GM23338 (cell line): ENCODE results near the gene THSD4. TPM values are rescaled to one million over a fixed set of nuclear protein-coding genes. Genes with fewer than 3 reads are reported as not detected.

Experiments
- ATAC-seq: fragments of 200-7000 bp; cut with Tn5 transposase; 3 replicates; pipeline ENCODE4 v1.9.1; 2020
- DNase-seq: peaks from one replicate; pipeline ENCODE4 v3.0.0-alpha.2; 2015; ENCODE audit warnings: low spot score
- H2AFZ ChIP-seq: fragments of 200-600 bp; sonication (generic); 2 replicates; pipeline ENCODE4 v1.8.0; 2016; ENCODE audit warnings: antibody characterized with exemption, mild to moderate bottlenecking, moderate library complexity
- H3F3A ChIP-seq: fragments of 200-600 bp; sonication (generic); replicated peaks from 2 replicates; pipeline ENCODE4 v1.8.0; 2017; ENCODE audit warnings: antibody characterized with exemption, mixed run types, low read depth
- H3K27ac ChIP-seq: fragments of 200-600 bp; sonication (generic); 2 replicates; pipeline ENCODE4 v1.6.1; 2016; ENCODE audit warnings: low read depth
- H3K27me3 ChIP-seq: fragments of 200-600 bp; sonication (generic); 2 replicates; pipeline ENCODE4 v1.8.0; 2016; ENCODE audit warnings: mild to moderate bottlenecking, mixed run types, moderate library complexity; ENCODE audit not compliant: insufficient read depth
- H3K36me3 ChIP-seq: fragments of 200-600 bp; sonication (generic); 2 replicates; pipeline ENCODE4 v1.8.0; 2016; ENCODE audit warnings: mild to moderate bottlenecking; ENCODE audit not compliant: insufficient read depth
- H3K4me1 ChIP-seq: fragments of 200-600 bp; sonication (generic); 2 replicates; pipeline ENCODE4 v1.8.0; 2016; ENCODE audit warnings: mild to moderate bottlenecking, moderate library complexity; ENCODE audit not compliant: insufficient read depth
- H3K4me2 ChIP-seq: fragments of 200-600 bp; sonication (generic); 2 replicates; pipeline ENCODE4 v1.7.1; 2017; ENCODE audit warnings: mixed run types
- H3K4me3 ChIP-seq: fragments of 200-600 bp; sonication (generic); 2 replicates; pipeline ENCODE4 v1.6.1; 2016; ENCODE audit warnings: mixed run types
- H3K79me2 ChIP-seq: fragments of 200-600 bp; sonication (generic); replicated peaks from 2 replicates; pipeline ENCODE4 v1.8.0; 2017; ENCODE audit warnings: mild to moderate bottlenecking; ENCODE audit not compliant: insufficient read depth
- H3K9me2 ChIP-seq: fragments of 200-600 bp; sonication (generic); 2 replicates; pipeline ENCODE4 v1.8.0; 2017; ENCODE audit not compliant: insufficient read depth
- H4K20me1 ChIP-seq: fragments of 200-600 bp; sonication (generic); replicated peaks from 2 replicates; pipeline ENCODE4 v1.8.0; 2017; ENCODE audit warnings: mild to moderate bottlenecking; ENCODE audit not compliant: insufficient read depth
- H3K27ac Mint-ChIP-seq: 2 replicates; pipeline ENCODE4 v1.8.0; 2020; ENCODE audit warnings: inconsistent platforms, mild to moderate bottlenecking, moderate library complexity, mixed read lengths
- H3K27me3 Mint-ChIP-seq: 3 replicates; pipeline ENCODE4 v1.8.0; 2022; ENCODE audit warnings: low read depth, mild to moderate bottlenecking, moderate library complexity, mixed read lengths, inconsistent platforms; ENCODE audit not compliant: insufficient read depth, poor library complexity
- H3K36me3 Mint-ChIP-seq: 3 replicates; pipeline ENCODE4 v1.8.0; 2021; ENCODE audit warnings: low read depth, mild to moderate bottlenecking, inconsistent platforms, moderate library complexity, mixed read lengths
- H3K4me1 Mint-ChIP-seq: 3 replicates; pipeline ENCODE4 v1.8.0; 2020; ENCODE audit warnings: mild to moderate bottlenecking, inconsistent platforms, mixed read lengths
- H3K4me3 Mint-ChIP-seq: 3 replicates; pipeline ENCODE4 v1.8.0; 2021; ENCODE audit warnings: moderate library complexity, mild to moderate bottlenecking, inconsistent platforms, mixed read lengths
- H3K9me3 Mint-ChIP-seq: 3 replicates; pipeline ENCODE4 v1.8.0; 2020; ENCODE audit warnings: moderate library complexity, mild to moderate bottlenecking, inconsistent platforms, mixed read lengths
- CREB1 ChIP-seq: fragments of 250-450 bp; sonication (Bioruptor Pico); IDR thresholded peaks from 2 replicates; pipeline ENCODE4 v1.5.0; 2020; ENCODE audit warnings: low read depth, mild to moderate bottlenecking, moderate library complexity
- EZH2 ChIP-seq: fragments of 200-600 bp; sonication (generic); IDR thresholded peaks from one replicate; pipeline ENCODE4 v1.8.0; 2017; ENCODE audit warnings: antibody characterized with exemption, mild to moderate bottlenecking, low read depth; ENCODE audit not compliant: unreplicated experiment
- EZH2phosphoT487 ChIP-seq: fragments of 200-600 bp; sonication (generic); IDR thresholded peaks from one replicate; pipeline ENCODE4 v1.8.1; 2018; ENCODE audit warnings: antibody characterized with exemption; ENCODE audit not compliant: unreplicated experiment
- JUNB ChIP-seq: IDR thresholded peaks from one replicate; pipeline ENCODE4 v1.6.1; 2016; ENCODE audit warnings: antibody characterized with exemption; ENCODE audit not compliant: unreplicated experiment
- NANOG ChIP-seq: IDR thresholded peaks from 2 replicates; pipeline ENCODE4 v1.6.1; 2016; ENCODE audit warnings: antibody characterized with exemption, borderline replicate concordance
- POLR2AphosphoS5 ChIP-seq: IDR thresholded peaks from 2 replicates; pipeline ENCODE4 v1.6.1; 2016; ENCODE audit warnings: antibody characterized with exemption, low read depth
- STAT1 ChIP-seq: IDR thresholded peaks from one replicate; pipeline ENCODE4 v1.6.1; 2016; ENCODE audit warnings: antibody characterized with exemption; ENCODE audit not compliant: unreplicated experiment
- ZNF114 ChIP-seq: fragments of 250-450 bp; sonication (Bioruptor Pico); IDR thresholded peaks from 2 replicates; pipeline ENCODE4 v1.5.0; 2020; ENCODE audit warnings: mild to moderate bottlenecking, moderate library complexity
- ZNF331 ChIP-seq: fragments of 250-450 bp; sonication (Bioruptor Pico); IDR thresholded peaks from 2 replicates; pipeline ENCODE4 v1.5.0; 2020; ENCODE audit warnings: low read depth, mild to moderate bottlenecking, moderate library complexity
- polyA plus RNA-seq: library from polyadenylated mRNA; unstranded; fragments of >200 nt; fragmentation: Nextera tagmentation; extraction: Ambion mirVana; gene quantifications from 2 replicates; pipeline ENCODE4 v1.2.1, GENCODE V29; 2016
- total RNA-seq: library from RNA; depleted of rRNA; stranded (reverse); fragments of >200 nt; shearing (Covaris generic); gene quantifications from 2 replicates; pipeline ENCODE4 v1.2.3, GENCODE V29; 2014
- TF ChIP-seq, protein P1 (sequence below): IDR thresholded peaks from 2 replicates; pipeline ENCODE4 v1.6.1; 2016; ENCODE audit warnings: antibody characterized with exemption
- TF ChIP-seq, protein P2 (sequence below): fragments of 250-450 bp; sonication (Bioruptor Pico); IDR thresholded peaks from 2 replicates; pipeline ENCODE4 v1.5.0; 2020; ENCODE audit warnings: mild to moderate bottlenecking, moderate library complexity
- TF ChIP-seq, protein P3 (sequence below): IDR thresholded peaks from one replicate; pipeline ENCODE4 v1.6.1; 2018; ENCODE audit warnings: antibody characterized with exemption; ENCODE audit not compliant: unreplicated experiment
- TF ChIP-seq, protein P4 (sequence below), 2 experiments: fragments of 200-600 bp in 1 of 2; sonication (generic) in 1 of 2; conservative IDR thresholded peaks; 2 replicates each; pipeline versions ENCODE4 v1.5.1 to v1.6.1; 2016 to 2017; ENCODE audit warnings: antibody characterized with exemption in 2 of 2, low read depth in 2 of 2, mild to moderate bottlenecking in 2 of 2, moderate library complexity in 1 of 2

THSD4 gene
- total and polyA plus RNA-seq, 2 experiments from 2014 or later, result 2.0 to 7.4 TPM

DNA sequence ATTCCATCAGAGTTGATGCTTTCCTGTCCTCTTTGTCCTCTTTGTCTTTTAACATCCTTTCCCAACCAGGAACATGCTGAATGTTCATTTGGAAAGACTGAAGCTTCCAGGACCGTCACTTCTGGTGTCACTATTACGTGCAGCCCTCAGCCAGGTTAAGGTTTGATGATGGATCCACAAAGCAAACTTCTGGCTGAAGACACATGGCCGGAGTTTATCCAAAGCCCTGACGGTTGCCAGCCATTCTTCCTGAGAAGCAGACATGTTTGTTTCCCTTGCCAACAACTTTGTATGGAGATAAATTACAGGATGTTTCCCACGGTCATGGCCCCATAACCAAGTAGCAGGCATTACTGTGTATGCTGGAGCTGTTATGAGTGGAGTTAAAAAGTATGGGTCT, 236.9 kb downstream of the THSD4 start:
- Histone ChIP-seq H4K20me1 (no peaks in the 10 kb centered on the region), H3K27ac (no peak overlapping the region), H3K4me1 (peaks cover 6% of the 10 kb centered on the region; the same call in 1 of the 2 replicates), H3K79me2 (no peaks in the 10 kb centered on the region), H2AFZ (no peak overlapping the region), H3K9me2 (peaks cover 10% of the 10 kb centered on the region; the same call in 1 of the 2 replicates), H3K27me3 (no peaks in the 10 kb centered on the region), H3K36me3 (no peaks in the 10 kb centered on the region), H3F3A (no peaks in the 10 kb centered on the region), H3K4me2 (no peak overlapping the region), H3K4me3 (no peak overlapping the region)
- peaks cover 5% of the 10 kb centered on the region for H3K27me3 Mint-ChIP-seq
- ATAC-seq (no peak), DNase-seq (no peak)
- H3K4me3 Mint-ChIP-seq, result no peak overlapping the region
- no peaks in the 10 kb centered on the region; the same call in 2 of the 3 replicates for H3K9me3 Mint-ChIP-seq
- H3K4me1 Mint-ChIP-seq, result peaks cover 19% of the 10 kb centered on the region
- H3K36me3 Mint-ChIP-seq, result no peaks in the 10 kb centered on the region; the same call in 2 of the 3 replicates
- H3K27ac Mint-ChIP-seq, result no peak overlapping the region
- TF ChIP-seq STAT1 (no peak), JUNB (no peak), CREB1 (no peak), EZH2phosphoT487 (no peak), ZNF114 (CRISPR knock-in tag) (no peak), ZNF331 (CRISPR knock-in tag) (no peak), POLR2AphosphoS5 (no peak), NANOG (no peak), EZH2 (no peak)
- TF ChIP-seq, protein P1, sequence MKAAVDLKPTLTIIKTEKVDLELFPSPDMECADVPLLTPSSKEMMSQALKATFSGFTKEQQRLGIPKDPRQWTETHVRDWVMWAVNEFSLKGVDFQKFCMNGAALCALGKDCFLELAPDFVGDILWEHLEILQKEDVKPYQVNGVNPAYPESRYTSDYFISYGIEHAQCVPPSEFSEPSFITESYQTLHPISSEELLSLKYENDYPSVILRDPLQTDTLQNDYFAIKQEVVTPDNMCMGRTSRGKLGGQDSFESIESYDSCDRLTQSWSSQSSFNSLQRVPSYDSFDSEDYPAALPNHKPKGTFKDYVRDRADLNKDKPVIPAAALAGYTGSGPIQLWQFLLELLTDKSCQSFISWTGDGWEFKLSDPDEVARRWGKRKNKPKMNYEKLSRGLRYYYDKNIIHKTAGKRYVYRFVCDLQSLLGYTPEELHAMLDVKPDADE, result no peak
- TF ChIP-seq, protein P2, sequence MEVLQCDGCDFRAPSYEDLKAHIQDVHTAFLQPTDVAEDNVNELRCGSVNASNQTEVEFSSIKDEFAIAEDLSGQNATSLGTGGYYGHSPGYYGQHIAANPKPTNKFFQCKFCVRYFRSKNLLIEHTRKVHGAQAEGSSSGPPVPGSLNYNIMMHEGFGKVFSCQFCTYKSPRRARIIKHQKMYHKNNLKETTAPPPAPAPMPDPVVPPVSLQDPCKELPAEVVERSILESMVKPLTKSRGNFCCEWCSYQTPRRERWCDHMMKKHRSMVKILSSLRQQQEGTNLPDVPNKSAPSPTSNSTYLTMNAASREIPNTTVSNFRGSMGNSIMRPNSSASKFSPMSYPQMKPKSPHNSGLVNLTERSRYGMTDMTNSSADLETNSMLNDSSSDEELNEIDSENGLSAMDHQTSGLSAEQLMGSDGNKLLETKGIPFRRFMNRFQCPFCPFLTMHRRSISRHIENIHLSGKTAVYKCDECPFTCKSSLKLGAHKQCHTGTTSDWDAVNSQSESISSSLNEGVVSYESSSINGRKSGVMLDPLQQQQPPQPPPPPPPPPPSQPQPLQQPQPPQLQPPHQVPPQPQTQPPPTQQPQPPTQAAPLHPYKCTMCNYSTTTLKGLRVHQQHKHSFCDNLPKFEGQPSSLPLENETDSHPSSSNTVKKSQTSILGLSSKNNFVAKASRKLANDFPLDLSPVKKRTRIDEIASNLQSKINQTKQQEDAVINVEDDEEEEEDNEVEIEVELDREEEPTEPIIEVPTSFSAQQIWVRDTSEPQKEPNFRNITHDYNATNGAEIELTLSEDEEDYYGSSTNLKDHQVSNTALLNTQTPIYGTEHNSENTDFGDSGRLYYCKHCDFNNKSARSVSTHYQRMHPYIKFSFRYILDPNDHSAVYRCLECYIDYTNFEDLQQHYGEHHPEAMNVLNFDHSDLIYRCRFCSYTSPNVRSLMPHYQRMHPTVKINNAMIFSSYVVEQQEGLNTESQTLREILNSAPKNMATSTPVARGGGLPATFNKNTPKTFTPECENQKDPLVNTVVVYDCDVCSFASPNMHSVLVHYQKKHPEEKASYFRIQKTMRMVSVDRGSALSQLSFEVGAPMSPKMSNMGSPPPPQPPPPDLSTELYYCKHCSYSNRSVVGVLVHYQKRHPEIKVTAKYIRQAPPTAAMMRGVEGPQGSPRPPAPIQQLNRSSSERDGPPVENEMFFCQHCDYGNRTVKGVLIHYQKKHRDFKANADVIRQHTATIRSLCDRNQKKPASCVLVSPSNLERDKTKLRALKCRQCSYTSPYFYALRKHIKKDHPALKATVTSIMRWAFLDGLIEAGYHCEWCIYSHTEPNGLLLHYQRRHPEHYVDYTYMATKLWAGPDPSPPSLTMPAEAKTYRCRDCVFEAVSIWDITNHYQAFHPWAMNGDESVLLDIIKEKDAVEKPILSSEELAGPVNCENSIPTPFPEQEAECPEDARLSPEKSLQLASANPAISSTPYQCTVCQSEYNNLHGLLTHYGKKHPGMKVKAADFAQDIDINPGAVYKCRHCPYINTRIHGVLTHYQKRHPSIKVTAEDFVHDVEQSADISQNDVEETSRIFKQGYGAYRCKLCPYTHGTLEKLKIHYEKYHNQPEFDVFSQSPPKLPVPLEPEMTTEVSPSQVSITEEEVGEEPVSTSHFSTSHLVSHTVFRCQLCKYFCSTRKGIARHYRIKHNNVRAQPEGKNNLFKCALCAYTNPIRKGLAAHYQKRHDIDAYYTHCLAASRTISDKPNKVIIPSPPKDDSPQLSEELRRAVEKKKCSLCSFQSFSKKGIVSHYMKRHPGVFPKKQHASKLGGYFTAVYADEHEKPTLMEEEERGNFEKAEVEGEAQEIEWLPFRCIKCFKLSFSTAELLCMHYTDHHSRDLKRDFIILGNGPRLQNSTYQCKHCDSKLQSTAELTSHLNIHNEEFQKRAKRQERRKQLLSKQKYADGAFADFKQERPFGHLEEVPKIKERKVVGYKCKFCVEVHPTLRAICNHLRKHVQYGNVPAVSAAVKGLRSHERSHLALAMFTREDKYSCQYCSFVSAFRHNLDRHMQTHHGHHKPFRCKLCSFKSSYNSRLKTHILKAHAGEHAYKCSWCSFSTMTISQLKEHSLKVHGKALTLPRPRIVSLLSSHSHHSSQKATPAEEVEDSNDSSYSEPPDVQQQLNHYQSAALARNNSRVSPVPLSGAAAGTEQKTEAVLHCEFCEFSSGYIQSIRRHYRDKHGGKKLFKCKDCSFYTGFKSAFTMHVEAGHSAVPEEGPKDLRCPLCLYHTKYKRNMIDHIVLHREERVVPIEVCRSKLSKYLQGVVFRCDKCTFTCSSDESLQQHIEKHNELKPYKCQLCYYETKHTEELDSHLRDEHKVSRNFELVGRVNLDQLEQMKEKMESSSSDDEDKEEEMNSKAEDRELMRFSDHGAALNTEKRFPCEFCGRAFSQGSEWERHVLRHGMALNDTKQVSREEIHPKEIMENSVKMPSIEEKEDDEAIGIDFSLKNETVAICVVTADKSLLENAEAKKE (CRISPR knock-in tag), result no peak
- TF ChIP-seq, protein P3, sequence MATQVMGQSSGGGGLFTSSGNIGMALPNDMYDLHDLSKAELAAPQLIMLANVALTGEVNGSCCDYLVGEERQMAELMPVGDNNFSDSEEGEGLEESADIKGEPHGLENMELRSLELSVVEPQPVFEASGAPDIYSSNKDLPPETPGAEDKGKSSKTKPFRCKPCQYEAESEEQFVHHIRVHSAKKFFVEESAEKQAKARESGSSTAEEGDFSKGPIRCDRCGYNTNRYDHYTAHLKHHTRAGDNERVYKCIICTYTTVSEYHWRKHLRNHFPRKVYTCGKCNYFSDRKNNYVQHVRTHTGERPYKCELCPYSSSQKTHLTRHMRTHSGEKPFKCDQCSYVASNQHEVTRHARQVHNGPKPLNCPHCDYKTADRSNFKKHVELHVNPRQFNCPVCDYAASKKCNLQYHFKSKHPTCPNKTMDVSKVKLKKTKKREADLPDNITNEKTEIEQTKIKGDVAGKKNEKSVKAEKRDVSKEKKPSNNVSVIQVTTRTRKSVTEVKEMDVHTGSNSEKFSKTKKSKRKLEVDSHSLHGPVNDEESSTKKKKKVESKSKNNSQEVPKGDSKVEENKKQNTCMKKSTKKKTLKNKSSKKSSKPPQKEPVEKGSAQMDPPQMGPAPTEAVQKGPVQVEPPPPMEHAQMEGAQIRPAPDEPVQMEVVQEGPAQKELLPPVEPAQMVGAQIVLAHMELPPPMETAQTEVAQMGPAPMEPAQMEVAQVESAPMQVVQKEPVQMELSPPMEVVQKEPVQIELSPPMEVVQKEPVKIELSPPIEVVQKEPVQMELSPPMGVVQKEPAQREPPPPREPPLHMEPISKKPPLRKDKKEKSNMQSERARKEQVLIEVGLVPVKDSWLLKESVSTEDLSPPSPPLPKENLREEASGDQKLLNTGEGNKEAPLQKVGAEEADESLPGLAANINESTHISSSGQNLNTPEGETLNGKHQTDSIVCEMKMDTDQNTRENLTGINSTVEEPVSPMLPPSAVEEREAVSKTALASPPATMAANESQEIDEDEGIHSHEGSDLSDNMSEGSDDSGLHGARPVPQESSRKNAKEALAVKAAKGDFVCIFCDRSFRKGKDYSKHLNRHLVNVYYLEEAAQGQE, result no peak
- TF ChIP-seq, protein P4, sequence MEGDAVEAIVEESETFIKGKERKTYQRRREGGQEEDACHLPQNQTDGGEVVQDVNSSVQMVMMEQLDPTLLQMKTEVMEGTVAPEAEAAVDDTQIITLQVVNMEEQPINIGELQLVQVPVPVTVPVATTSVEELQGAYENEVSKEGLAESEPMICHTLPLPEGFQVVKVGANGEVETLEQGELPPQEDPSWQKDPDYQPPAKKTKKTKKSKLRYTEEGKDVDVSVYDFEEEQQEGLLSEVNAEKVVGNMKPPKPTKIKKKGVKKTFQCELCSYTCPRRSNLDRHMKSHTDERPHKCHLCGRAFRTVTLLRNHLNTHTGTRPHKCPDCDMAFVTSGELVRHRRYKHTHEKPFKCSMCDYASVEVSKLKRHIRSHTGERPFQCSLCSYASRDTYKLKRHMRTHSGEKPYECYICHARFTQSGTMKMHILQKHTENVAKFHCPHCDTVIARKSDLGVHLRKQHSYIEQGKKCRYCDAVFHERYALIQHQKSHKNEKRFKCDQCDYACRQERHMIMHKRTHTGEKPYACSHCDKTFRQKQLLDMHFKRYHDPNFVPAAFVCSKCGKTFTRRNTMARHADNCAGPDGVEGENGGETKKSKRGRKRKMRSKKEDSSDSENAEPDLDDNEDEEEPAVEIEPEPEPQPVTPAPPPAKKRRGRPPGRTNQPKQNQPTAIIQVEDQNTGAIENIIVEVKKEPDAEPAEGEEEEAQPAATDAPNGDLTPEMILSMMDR (conservative IDR thresholded peaks at IDR 0.05; ENCODE audit: low read depth in 2 of 2), result no peak
